Left lung (tissue), 10 donors: ENCODE data around the gene WNT1. TPM values are rescaled to one million over a fixed set of nuclear protein-coding genes. Genes with fewer than 3 reads are reported as not detected.

ENCODE experiments used
- ATAC-seq: fragments of 200-7000 bp; cut with Tn5 transposase; one replicate; pipeline ENCODE4 v1.9.1; 2020; ENCODE audit warnings: moderate library complexity
- DNase-seq, 4 donors: peaks; one replicate each; pipeline ENCODE4 v3.0.0-alpha.2; 2013 to 2020
- H3K27ac ChIP-seq, 2 donors: fragments of 200-600 bp; sonication (generic) in 1 of 2; one replicate each; pipeline versions ENCODE4 v1.5.0 to v1.8.0; 2020 to 2021
- H3K27me3 ChIP-seq, 2 donors: fragments of 200-600 bp; sonication (generic) in 1 of 2; one replicate each; pipeline versions ENCODE4 v1.5.0 to v1.8.0; 2020 to 2021
- H3K36me3 ChIP-seq, 2 donors: fragments of 200-600 bp; sonication (generic) in 1 of 2; one replicate each; pipeline versions ENCODE4 v1.5.0 to v1.8.0; 2020 to 2021
- H3K4me1 ChIP-seq, 2 donors: fragments of 200-600 bp; one replicate each; pipeline ENCODE4 v1.8.0; 2021
- H3K4me3 ChIP-seq, 2 donors: fragments of 200-600 bp; sonication (generic) in 1 of 2; one replicate each; pipeline versions ENCODE4 v1.5.0 to v1.8.0; 2020 to 2021; ENCODE audit warnings: mild to moderate bottlenecking in 1 of 2
- H3K9me3 ChIP-seq, 2 donors: fragments of 200-600 bp; sonication (generic) in 1 of 2; one replicate each; pipeline versions ENCODE4 v1.5.0 to v1.8.0; 2020 to 2021
- intact Hi-C, 2 donors: fragments of 100-400 bp; cut with DNase I; formaldehyde crosslinking; loops; one replicate each; pipeline versions ENCODE4 v1.11.2 to v1.14.2; 2022
- polyA plus RNA-seq, 6 donors: library from polyadenylated mRNA; unstranded; fragments of 120-200 nt; gene quantifications; one replicate each; pipeline ENCODE4 v1.2.1, GENCODE V29; 2013; ENCODE audit not compliant: insufficient read length in 6 of 6
- total RNA-seq, 2 donors: library from RNA; stranded (reverse); fragmentation: NEBNext Ultra II Directional; extraction: Animal tissue kit (Norgen Biotek cat#: 25700); gene quantifications; one replicate each; pipeline ENCODE4 v1.2.1, GENCODE V29; 2021
- TF ChIP-seq, protein P1 (sequence below), 2 donors: fragments of 200-600 bp; sonication (generic) in 1 of 2; IDR thresholded peaks; one replicate each; pipeline versions ENCODE4 v1.5.0 to v1.8.0; 2021; ENCODE audit warnings: antibody characterized with exemption in 2 of 2
- donor health status: DM: no; HTN: yes; CAD: no.
- donor health status: DM: no; HTN: no; CAD: no.

WNT1 gene
- total and polyA plus RNA-seq, 8 donors, result not detected

DNA sequence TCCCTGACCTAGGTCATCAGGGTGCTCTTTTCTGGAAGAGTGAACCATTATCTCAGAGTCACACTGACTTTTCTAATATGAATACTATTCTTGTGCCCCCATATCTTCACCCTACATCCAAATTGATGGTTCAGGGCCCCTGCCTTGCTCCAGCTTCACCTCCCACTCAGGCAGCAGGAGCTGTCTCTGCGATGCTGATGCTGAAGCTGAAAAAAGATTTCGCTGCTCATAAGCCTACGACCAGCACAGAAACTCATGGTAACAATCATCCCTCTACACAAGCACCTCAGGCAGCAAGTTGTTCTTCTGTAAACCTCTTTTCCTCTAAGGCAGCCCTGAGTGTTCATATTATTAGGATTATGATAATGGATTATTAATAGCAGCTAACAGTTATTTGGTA, 24.1 kb upstream of the WNT1 start:
- ATAC-seq (no peak), DNase-seq (no peak)
- Histone ChIP-seq H3K27ac (no peak overlapping the region), H3K36me3 (peaks cover 3 to 39% of the 10 kb centered on the region in 2 donors), H3K4me1 (peaks cover 12 to 38% of the 10 kb centered on the region in 2 donors), H3K9me3 (no peaks in the 10 kb centered on the region), H3K27me3 (no peaks in the 10 kb centered on the region), H3K4me3 (no peak overlapping the region)
- intact Hi-C loops, result no loop called here
- TF ChIP-seq, protein P1, sequence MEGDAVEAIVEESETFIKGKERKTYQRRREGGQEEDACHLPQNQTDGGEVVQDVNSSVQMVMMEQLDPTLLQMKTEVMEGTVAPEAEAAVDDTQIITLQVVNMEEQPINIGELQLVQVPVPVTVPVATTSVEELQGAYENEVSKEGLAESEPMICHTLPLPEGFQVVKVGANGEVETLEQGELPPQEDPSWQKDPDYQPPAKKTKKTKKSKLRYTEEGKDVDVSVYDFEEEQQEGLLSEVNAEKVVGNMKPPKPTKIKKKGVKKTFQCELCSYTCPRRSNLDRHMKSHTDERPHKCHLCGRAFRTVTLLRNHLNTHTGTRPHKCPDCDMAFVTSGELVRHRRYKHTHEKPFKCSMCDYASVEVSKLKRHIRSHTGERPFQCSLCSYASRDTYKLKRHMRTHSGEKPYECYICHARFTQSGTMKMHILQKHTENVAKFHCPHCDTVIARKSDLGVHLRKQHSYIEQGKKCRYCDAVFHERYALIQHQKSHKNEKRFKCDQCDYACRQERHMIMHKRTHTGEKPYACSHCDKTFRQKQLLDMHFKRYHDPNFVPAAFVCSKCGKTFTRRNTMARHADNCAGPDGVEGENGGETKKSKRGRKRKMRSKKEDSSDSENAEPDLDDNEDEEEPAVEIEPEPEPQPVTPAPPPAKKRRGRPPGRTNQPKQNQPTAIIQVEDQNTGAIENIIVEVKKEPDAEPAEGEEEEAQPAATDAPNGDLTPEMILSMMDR (IDR thresholded peaks at IDR 0.05), result no peak

DNA sequence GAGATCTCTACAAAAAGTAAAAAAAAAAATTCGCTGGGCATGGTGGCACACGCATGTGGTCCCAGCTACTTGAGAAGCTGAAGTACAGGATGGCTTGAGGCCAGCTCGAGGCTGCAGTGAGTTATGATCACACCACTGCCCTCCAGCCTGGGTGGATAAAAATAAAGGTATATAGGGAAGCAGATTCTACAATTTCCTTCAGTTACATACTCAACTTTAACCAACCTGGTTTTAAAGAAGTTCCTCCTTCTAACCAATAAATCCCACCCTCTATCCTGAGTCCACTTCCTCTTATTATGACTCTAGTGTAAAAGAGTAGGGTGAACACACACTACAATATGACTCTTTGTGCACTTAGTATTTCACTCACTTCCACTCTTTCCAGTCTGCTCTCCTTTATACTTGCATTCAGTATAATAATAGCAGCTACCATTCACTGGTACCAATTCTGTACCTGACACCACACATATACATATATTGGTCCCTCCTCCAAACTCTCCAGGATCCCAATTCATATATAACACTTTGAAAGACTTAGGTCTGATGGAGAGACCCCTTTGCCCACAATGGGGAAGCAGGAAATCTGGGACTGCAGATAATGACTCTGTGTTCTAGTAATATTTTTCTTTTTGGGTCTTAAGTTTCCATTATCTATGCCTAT, 23.2 kb upstream of the WNT1 start:
- TF ChIP-seq, protein P1 (IDR thresholded peaks at IDR 0.05), result no peak
- Histone ChIP-seq H3K9me3 (no peaks in the 10 kb centered on the region), H3K27ac (peak overlapping the region; percentile 29 to 48), H3K27me3 (no peaks in the 10 kb centered on the region), H3K4me1 (peaks cover 12 to 38% of the 10 kb centered on the region in 2 donors), H3K36me3 (peaks cover 3 to 30% of the 10 kb centered on the region in 2 donors), H3K4me3 (no peak overlapping the region)
- DNase-seq, result no peak
- intact Hi-C loops, result no loop called here
- ATAC-seq, result no peak

DNA sequence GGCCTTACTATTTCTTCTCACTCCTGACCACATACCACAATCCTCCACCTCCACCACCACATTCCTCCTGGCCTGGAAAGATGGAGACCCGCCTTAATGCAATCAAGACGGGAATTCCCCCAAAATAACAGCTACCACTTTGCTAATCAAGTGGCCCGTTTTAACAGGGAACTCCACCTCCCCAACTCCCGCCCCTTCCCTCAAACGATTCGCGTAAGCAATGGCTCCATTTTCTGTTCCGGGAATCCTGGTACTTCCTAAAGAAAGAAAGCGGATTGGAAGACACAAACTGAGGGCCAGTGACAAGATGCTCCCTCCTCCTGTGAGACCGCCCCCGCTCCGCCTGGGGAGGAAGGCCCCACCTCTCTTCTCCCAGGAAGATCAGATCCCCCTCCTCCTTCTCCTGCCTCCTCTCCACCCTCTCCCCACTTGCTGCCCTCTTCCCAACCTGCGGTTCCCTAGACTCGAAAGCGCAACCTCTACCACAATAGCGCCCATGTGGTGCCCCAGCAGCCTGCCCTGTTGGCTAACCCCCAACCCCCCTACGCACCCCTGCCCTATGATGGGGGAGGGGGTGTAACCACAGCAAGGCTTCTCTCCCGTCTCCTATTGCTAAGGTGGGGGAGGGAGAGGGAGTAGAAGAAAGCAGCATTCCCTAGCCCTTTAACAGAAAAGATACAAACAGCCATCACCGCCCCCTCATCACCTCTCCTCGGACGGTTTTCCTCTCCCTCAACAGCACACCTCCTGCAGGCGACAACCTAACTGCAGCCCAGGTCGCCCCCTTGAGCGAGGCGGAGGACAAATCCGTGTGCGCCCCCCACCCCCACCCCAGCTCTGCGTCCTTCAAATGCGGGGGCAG, 21.6 kb upstream of the WNT1 start:
- peaks cover 0 to 6% of the 10 kb centered on the region in 2 donors for H3K27me3 ChIP-seq
- H3K36me3 ChIP-seq, result peaks cover 3 to 19% of the 10 kb centered on the region in 2 donors
- peak overlapping the region; percentile 97 to 100 for H3K4me3 ChIP-seq
- H3K9me3 ChIP-seq, result no peaks in the 10 kb centered on the region
- H3K27ac ChIP-seq, result peak overlapping the region; percentile 82 to 89
- DNase-seq (peak; percentile 80 to 92 (median 90)), ATAC-seq (peak; percentile 91)
- H3K4me1 ChIP-seq, result peaks cover 12 to 38% of the 10 kb centered on the region in 2 donors
- TF ChIP-seq, protein P1 (IDR thresholded peaks at IDR 0.05), result no peak
- intact Hi-C loops, result no loop called here

DNA sequence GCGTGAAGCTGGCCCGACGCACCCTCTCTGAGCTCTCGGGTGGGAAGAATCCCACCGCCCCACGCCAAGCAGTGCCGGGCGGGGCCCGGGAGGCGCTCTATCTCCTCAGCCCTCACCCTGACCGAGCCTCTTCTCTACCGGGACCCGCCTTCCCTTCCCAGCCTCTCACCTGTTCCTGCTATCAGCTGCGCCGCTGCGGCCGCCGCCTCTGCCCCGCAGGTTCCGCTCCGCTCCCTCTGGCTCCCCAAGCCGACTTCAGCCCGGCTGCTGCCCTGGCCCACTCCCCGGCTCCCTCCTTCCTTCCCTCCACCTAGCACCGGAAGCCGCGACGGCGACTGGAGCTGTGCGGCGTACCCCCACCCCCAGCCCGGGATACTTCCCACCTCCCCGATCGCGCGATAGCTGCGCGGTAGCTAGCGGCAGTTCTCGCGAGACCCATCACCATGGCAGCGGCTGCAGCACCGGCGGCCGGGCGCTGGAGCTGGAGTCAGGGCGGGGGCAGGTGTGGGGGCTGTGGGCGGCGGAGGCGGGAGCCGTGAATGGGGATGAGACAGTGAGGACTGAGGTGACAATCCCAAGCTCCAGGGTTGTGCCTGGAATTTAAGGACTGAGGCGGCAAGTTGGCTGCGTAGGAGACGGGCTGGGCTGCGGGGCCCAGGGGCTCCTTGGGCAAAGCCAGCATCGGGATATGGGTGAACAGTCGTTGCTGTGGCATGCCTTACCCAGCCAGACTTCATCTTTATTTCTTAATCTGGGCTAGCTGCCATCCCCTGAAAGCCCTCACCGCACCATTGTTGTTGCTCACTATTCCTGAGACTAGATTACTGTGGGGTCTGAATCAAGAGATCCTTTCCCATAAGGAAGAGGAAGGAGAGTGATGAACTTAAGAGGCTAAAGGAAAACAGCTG, 20.7 kb upstream of the WNT1 start, which contains the start of gene ARF3:
Gene ARF3, minus strand, starts transcription at position 347 of the 908 bp plus-strand sequence. CDS start 16,392 bp downstream, outside the sequence.
- peak within 1 kb of the TSS; percentile 97 to 100 for H3K4me3 ChIP-seq
- TF ChIP-seq, protein P1 (IDR thresholded peaks at IDR 0.05), result peak in 1 of 2 donors; percentile 5
- H3K27me3 ChIP-seq, result peaks cover 0 to 7% of the 10 kb centered on the region in 2 donors
- intact Hi-C loops, result no loop called here
- DNase-seq, result peak; percentile 89 to 99 (median 96)
- peaks cover 12 to 38% of the 10 kb centered on the region in 2 donors for H3K4me1 ChIP-seq
- ATAC-seq, result peak; percentile 93
- H3K9me3 ChIP-seq, result no peaks in the 10 kb centered on the region
- H3K36me3 ChIP-seq, result peaks cover 3 to 10% of the 10 kb centered on the region in 2 donors
- peak within 1 kb of the TSS; percentile 82 to 89 for H3K27ac ChIP-seq
